Measurements from ENCODE around the gene NME3.

The NME3 gene

GRCh38 chr16:1781758-1782407 is 10.5 kb upstream of the NME3 start:
- H3K4me3 ChIP-seq (ENCODE audit: low read depth, low read length), result peak overlapping the region; percentile 82
- no peaks in the 10 kb centered on the region for H3K27me3 ChIP-seq (ENCODE audit: control insufficient read depth, insufficient read depth, low read length)
- peak overlapping the region; percentile 47 for H3K27ac ChIP-seq
- H3K9ac ChIP-seq, result no peak overlapping the region
- H3K36me3 ChIP-seq (ENCODE audit: control insufficient read depth, insufficient read depth, low read length), result no peaks in the 10 kb centered on the region
- H3K4me1 ChIP-seq, result peaks cover 4% of the 10 kb centered on the region
- H3K79me2 ChIP-seq, result peaks cover 30% of the 10 kb centered on the region
- H3K9me3 ChIP-seq (ENCODE audit: control insufficient read depth, low read length), result no peaks in the 10 kb centered on the region
- H3K4me2 ChIP-seq (ENCODE audit: low read length), result peak overlapping the region; percentile 67
- peak overlapping the region; percentile 66 for H2AFZ ChIP-seq
- TF ChIP-seq CTCF (IDR thresholded peaks at IDR 0.05), result no peak

GRCh38 chr16:1781254-1781653 is 9.9 kb upstream of the NME3 start:
- Histone ChIP-seq H3K36me3 (ENCODE audit: control insufficient read depth, insufficient read depth, low read length) (no peaks in the 10 kb centered on the region), H3K9me3 (ENCODE audit: control insufficient read depth, low read length) (no peaks in the 10 kb centered on the region), H3K4me3 (ENCODE audit: low read depth, low read length) (peak overlapping the region; percentile 82), H3K27ac (no peak overlapping the region), H3K4me2 (ENCODE audit: low read length) (peak overlapping the region; percentile 67), H3K4me1 (peaks cover 4% of the 10 kb centered on the region), H3K9ac (no peak overlapping the region), H3K79me2 (peaks cover 26% of the 10 kb centered on the region), H2AFZ (no peak overlapping the region), H3K27me3 (ENCODE audit: control insufficient read depth, insufficient read depth, low read length) (no peaks in the 10 kb centered on the region)
- TF ChIP-seq CTCF (IDR thresholded peaks at IDR 0.05), result no peak

GRCh38 chr16:1780677-1781072 is 9.3 kb upstream of the NME3 start:
- Histone ChIP-seq H3K79me2 (peaks cover 20% of the 10 kb centered on the region), H3K36me3 (ENCODE audit: control insufficient read depth, insufficient read depth, low read length) (no peaks in the 10 kb centered on the region), H3K27me3 (ENCODE audit: control insufficient read depth, insufficient read depth, low read length) (no peaks in the 10 kb centered on the region), H3K4me1 (peaks cover 4% of the 10 kb centered on the region), H3K4me3 (ENCODE audit: low read depth, low read length) (no peak overlapping the region), H3K9ac (no peak overlapping the region), H3K4me2 (ENCODE audit: low read length) (no peak overlapping the region), H3K27ac (no peak overlapping the region), H3K9me3 (ENCODE audit: control insufficient read depth, low read length) (no peaks in the 10 kb centered on the region), H2AFZ (no peak overlapping the region)
- no peak for TF ChIP-seq CTCF (IDR thresholded peaks at IDR 0.05)

GRCh38 chr16:1779741-1780676 is 8.7 kb upstream of the NME3 start:
- H3K36me3 ChIP-seq (ENCODE audit: control insufficient read depth, insufficient read depth, low read length), result no peaks in the 10 kb centered on the region
- no peak for TF ChIP-seq CTCF (IDR thresholded peaks at IDR 0.05)
- no peak overlapping the region for H2AFZ ChIP-seq
- H3K4me1 ChIP-seq, result peaks cover 4% of the 10 kb centered on the region
- no peaks in the 10 kb centered on the region for H3K27me3 ChIP-seq (ENCODE audit: control insufficient read depth, insufficient read depth, low read length)
- no peak overlapping the region for H3K9ac ChIP-seq
- H3K79me2 ChIP-seq, result peaks cover 13% of the 10 kb centered on the region
- no peaks in the 10 kb centered on the region for H3K9me3 ChIP-seq (ENCODE audit: control insufficient read depth, low read length)
- no peak overlapping the region for H3K4me3 ChIP-seq (ENCODE audit: low read depth, low read length)
- H3K4me2 ChIP-seq (ENCODE audit: low read length), result no peak overlapping the region
- no peak overlapping the region for H3K27ac ChIP-seq
